Stomach (tissue), 4 donors: Measurements from ENCODE around the gene HAVCR2.

ENCODE experiments used
- CTCF ChIP-seq, 7 experiments: fragments of 450-650 bp in 4 of 7; fragments of 200-600 bp in 3 of 7; sonication (generic) in 3 of 7; IDR thresholded peaks; one replicate each; pipeline ENCODE4 v1.5.1; 2016 to 2019; ENCODE audit warnings: antibody characterized with exemption in 7 of 7, control low read depth in 2 of 7, mild to moderate bottlenecking in 1 of 7
- POLR2AphosphoS5 ChIP-seq, 3 donors: sonication (generic); formaldehyde crosslinking; IDR thresholded peaks; one replicate each; pipeline ENCODE4 v1.6.1; 2016; ENCODE audit warnings: antibody characterized with exemption in 3 of 3

DNA sequence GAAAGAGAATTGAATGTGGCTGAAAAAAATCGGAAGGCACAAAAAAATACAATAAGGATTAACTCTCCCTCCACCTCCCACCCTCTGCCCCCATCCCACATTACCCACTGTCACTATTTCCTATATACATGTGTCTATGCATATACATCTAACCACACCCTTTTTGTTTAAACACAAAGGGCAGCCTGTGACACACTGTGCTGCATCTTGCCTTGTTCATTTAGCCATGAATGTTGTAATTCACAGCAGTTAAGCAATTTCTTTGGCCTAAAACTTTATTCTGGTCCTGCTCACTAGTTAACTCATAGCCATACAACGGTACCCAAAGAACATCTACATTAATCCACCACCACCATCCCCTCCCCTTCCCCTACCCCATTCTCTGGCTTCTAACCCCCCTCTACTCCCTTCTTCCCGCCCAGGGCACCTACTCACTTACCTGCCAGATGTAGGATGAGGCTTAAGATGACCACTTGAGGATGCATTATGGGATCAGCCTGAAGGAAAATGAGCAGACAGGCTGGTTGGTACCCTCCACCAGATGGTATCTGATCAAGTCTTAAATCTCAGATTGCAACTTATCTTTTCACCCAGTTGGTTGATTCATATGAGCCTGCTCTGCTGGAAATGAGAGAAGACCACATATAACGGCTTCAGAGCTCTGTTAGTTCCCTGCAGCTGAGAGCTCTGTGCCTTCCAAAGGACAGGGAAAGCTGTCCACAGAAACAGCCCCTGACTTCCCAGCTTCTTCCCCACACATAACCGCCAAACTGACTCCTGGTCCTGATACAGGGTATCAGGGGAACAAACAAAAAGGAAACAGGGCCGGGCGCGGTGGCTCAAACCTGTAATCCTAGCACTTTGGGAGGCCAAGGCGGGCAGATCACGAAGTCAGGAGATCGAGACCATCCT is 51.1 kb downstream of the HAVCR2 start:
- TF ChIP-seq CTCF (IDR thresholded peaks at IDR 0.05), result no peak
- TF ChIP-seq POLR2AphosphoS5 (IDR thresholded peaks at IDR 0.05), result no peak
